Neural progenitor cell (in vitro differentiated cells): ENCODE measurements around the gene TMEM204.

ENCODE experiments used
- EZH2 ChIP-seq: fragments of 200-600 bp; sonication (generic); IDR thresholded peaks from 2 replicates; pipeline ENCODE4 v1.6.1; 2017; ENCODE audit warnings: antibody characterized with exemption, mild to moderate bottlenecking, moderate library complexity
- EZH2phosphoT487 ChIP-seq: fragments of 200-600 bp; sonication (generic); IDR thresholded peaks from 2 replicates; pipeline ENCODE4 v1.6.1; 2017; ENCODE audit warnings: antibody characterized with exemption
- TF ChIP-seq, protein P1 (sequence below): fragments of 200-600 bp; sonication (generic); IDR thresholded peaks from 2 replicates; pipeline ENCODE4 v1.5.1; 2017; ENCODE audit warnings: antibody characterized with exemption, mild to moderate bottlenecking

DNA sequence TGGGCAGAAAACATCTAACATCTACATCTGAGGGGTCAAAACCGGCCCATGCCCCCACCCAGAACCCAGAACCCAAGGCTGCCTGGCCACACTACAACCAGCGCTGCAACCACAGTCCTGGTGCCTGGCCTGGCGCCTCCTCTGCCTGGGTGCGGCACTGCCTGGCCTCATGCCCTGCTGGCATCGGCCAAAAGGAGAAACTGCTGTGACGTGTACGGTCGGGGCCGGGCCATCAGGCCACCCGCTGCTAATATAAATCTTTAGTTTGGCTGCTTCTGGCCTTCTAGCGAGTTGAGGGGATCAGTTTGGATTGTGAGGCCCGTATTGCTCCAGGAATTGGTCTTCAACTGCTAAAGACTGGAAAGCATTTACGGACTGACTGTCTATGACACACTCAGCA, 22.8 kb downstream of the TMEM204 start:
- TF ChIP-seq, protein P1, sequence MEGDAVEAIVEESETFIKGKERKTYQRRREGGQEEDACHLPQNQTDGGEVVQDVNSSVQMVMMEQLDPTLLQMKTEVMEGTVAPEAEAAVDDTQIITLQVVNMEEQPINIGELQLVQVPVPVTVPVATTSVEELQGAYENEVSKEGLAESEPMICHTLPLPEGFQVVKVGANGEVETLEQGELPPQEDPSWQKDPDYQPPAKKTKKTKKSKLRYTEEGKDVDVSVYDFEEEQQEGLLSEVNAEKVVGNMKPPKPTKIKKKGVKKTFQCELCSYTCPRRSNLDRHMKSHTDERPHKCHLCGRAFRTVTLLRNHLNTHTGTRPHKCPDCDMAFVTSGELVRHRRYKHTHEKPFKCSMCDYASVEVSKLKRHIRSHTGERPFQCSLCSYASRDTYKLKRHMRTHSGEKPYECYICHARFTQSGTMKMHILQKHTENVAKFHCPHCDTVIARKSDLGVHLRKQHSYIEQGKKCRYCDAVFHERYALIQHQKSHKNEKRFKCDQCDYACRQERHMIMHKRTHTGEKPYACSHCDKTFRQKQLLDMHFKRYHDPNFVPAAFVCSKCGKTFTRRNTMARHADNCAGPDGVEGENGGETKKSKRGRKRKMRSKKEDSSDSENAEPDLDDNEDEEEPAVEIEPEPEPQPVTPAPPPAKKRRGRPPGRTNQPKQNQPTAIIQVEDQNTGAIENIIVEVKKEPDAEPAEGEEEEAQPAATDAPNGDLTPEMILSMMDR = no peak
- TF ChIP-seq EZH2phosphoT487 (no peak), EZH2 (no peak)
